K562 (cell line): ENCODE results near the gene PPP4R3B. TPM values are rescaled to one million over a fixed set of nuclear protein-coding genes. Genes with fewer than 3 reads are reported as not detected.
A peak's percentile ranks its signal among the peaks of the same experiment; 100 is the strongest.

Experiments
- CBFA2T2 ChIP-seq: fragments of 450-650 bp; conservative IDR thresholded peaks from 2 replicates; pipeline ENCODE4 v1.6.1; 2017; ENCODE audit warnings: mild to moderate bottlenecking
- ELF1 ChIP-seq: fragments of 200-800 bp; sonication (Bioruptor generic); IDR thresholded peaks from 2 replicates; pipeline ENCODE4 v1.6.1; 2016; ENCODE audit warnings: missing genetic modification characterization, missing compliant biosample characterization
- ETV6 ChIP-seq, 3 experiments: fragments of 150-350 bp in 1 of 3; sonication (generic) in 1 of 3; formaldehyde crosslinking in 1 of 3; IDR thresholded peaks; 2 replicates each; pipeline versions ENCODE4 v1.6.1 to v1.8.0; 2014 to 2022; ENCODE audit warnings: borderline replicate concordance in 2 of 3, low read depth in 2 of 3, antibody characterized with exemption in 1 of 3, low read length in 1 of 3, mild to moderate bottlenecking in 1 of 3, missing genetic modification reagents in 1 of 3
- EZH2 ChIP-seq: IDR thresholded peaks from 2 replicates; pipeline ENCODE4 v1.6.1; 2012; ENCODE audit warnings: low read depth, mild to moderate bottlenecking, inconsistent platforms, low read length, borderline replicate concordance
- HMGXB4 ChIP-seq: sonication (generic); formaldehyde crosslinking; IDR thresholded peaks from 2 replicates; pipeline ENCODE4 v1.8.1; 2023; ENCODE audit warnings: mild to moderate bottlenecking, missing genetic modification reagents
- HNRNPLL ChIP-seq: fragments of 200-400 bp; formaldehyde crosslinking; IDR thresholded peaks from 2 replicates; pipeline ENCODE4 v1.6.1; 2017; ENCODE audit warnings: low read length, low read depth, mild to moderate bottlenecking; ENCODE audit not compliant: poor library complexity, severe bottlenecking
- KLF1 ChIP-seq: fragments of 450-650 bp; IDR thresholded peaks from 2 replicates; pipeline ENCODE4 v1.6.1; 2016; ENCODE audit warnings: missing genetic modification characterization, missing compliant biosample characterization
- LARP7 ChIP-seq: fragments of 450-650 bp; IDR thresholded peaks from 2 replicates; pipeline ENCODE4 v1.6.1; 2016
- PURB ChIP-seq: sonication (generic); formaldehyde crosslinking; IDR thresholded peaks from 2 replicates; pipeline ENCODE4 v1.9.0; 2021; ENCODE audit warnings: low read depth, mild to moderate bottlenecking, missing genetic modification reagents
- PYGO2 ChIP-seq: fragments of 450-650 bp; IDR thresholded peaks from 2 replicates; pipeline ENCODE4 v1.6.1; 2016; ENCODE audit warnings: mild to moderate bottlenecking, missing genetic modification characterization, moderate library complexity, missing compliant biosample characterization
- SIN3B ChIP-seq: fragments of 450-650 bp; IDR thresholded peaks from 2 replicates; pipeline ENCODE4 v1.6.1; 2017; ENCODE audit warnings: low read depth, mild to moderate bottlenecking, moderate library complexity
- SNRNP70 ChIP-seq: fragments of 200-400 bp; formaldehyde crosslinking; optimal IDR thresholded peaks from 2 replicates; pipeline ENCODE3; 2017; ENCODE audit warnings: low read depth, low read length
- SP2 ChIP-seq: IDR thresholded peaks from 2 replicates; pipeline ENCODE4 v1.6.1; 2011; ENCODE audit warnings: mild to moderate bottlenecking, low read depth, low read length, moderate library complexity; ENCODE audit not compliant: poor library complexity, severe bottlenecking; ENCODE audit errors: extremely low read depth
- ZBTB1 ChIP-seq: sonication (generic); formaldehyde crosslinking; IDR thresholded peaks from 2 replicates; pipeline ENCODE4 v1.8.1; 2023; ENCODE audit warnings: missing genetic modification reagents, low read depth, mild to moderate bottlenecking, borderline replicate concordance
- ZNF407 ChIP-seq: fragments of 450-650 bp; IDR thresholded peaks from 2 replicates; pipeline ENCODE4 v1.6.1; 2016; ENCODE audit warnings: low read depth
- ZNF445 ChIP-seq: fragments of 250-450 bp; sonication (Bioruptor Pico); IDR thresholded peaks from 2 replicates; pipeline ENCODE4 v1.4.0; 2020; ENCODE audit warnings: low read depth, mild to moderate bottlenecking, moderate library complexity
- polyA plus RNA-seq, 8 experiments: library from polyadenylated mRNA; depleted of rRNA in 4 of 8; stranded (reverse) in 5 of 8; unstranded in 3 of 8; fragments of >200 nt; fragmentation: Nextera tagmentation in 2 of 8; fragmentation: Illumina TruSeq in 1 of 8; extraction: Ambion mirVana in 2 of 8; extraction: Trizol in 1 of 8; gene quantifications; 2 replicates each; pipeline versions ENCODE4 v1.2.1 to v1.2.3, GENCODE V29; 2011 to 2014; ENCODE audit warnings: inconsistent platforms in 1 of 8, missing spikeins in 1 of 8
- total RNA-seq, 7 experiments: library from RNA; depleted of rRNA in 6 of 7; stranded (reverse); fragments of >200 nt in 6 of 7; fragmentation: Illumina TruSeq in 2 of 7; extraction: Trizol in 2 of 7; gene quantifications; 2 replicates each; pipeline versions ENCODE4 v1.2.1 to v1.2.3, GENCODE V29; 2011 to 2021; ENCODE audit warnings: low replicate concordance in 1 of 7

Gene PPP4R3B
- total and polyA plus RNA-seq, 9 of the 15 experiments (the other 6 are each of a cell fraction or from before 2014, with no cell fraction given), result 13.2 to 59.2 (median 41.9) TPM

DNA sequence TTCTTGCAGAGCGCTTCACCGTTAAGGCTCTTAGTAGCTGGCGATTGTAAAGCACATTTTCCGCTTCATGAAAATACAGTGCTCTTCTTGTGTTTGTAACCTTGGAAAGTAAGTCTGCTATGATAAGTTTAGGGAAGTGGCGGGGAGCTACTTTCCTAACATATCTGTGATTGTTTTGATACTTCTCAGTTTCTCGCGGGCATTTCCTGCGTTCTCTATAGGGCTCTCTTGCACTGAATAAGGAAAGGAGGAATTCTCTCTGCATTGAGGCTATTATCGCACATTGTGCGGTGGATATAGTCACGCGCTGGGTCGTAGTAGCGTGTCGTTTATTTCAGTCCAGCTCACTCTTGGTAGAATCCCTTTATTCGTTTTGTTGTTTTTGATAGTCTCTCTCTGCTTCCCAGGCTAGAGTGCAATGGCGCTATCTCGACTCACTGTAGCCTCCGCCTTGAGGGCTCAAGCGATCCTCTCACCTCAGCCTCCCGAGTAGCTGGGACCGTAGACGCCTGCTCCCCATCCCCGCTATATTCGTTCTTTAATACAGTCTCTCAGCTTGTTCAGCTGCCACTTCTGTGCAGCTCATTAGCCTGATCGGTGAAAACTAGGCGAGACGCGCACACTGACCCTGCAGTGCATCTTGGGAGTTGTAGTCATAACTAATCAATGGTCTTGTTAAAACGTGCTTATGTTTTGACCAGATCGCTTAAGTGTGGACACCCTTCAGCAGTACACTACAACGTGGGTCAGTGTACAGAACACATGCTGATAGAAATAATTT is 1.0 kb upstream of the PPP4R3B start (continued):
- no peak for TF ChIP-seq ZNF407
- no peak for TF ChIP-seq PURB (CRISPR knock-in tag)
- TF ChIP-seq EZH2, result no peak
- no peak for TF ChIP-seq ELF1 (tag)
- TF ChIP-seq SIN3B, result no peak; the same call in 1 of the 2 replicates
- no peak for TF ChIP-seq HNRNPLL
- no peak for TF ChIP-seq SNRNP70
- no peak for TF ChIP-seq KLF1 (tag)
- TF ChIP-seq HMGXB4, result no peak
- no peak for TF ChIP-seq ETV6 (IDR thresholded peaks at IDR 0.05; ENCODE audit: borderline replicate concordance in 1 of 2, low read depth in 2 of 2, low read length in 1 of 2)
- TF ChIP-seq ETV6 (CRISPR knock-in tag; IDR thresholded peaks at IDR 0.05; ENCODE audit: borderline replicate concordance), result no peak
- no peak for TF ChIP-seq SP2
- no peak for TF ChIP-seq ZNF445 (CRISPR knock-in tag)
- TF ChIP-seq ZBTB1 (CRISPR knock-in tag), result no peak
- TF ChIP-seq CBFA2T2, result no peak
- no peak for TF ChIP-seq PYGO2 (tag)
- TF ChIP-seq LARP7, result 0 out of 2 replicates have a peak, but pooled peaks have one; percentile 34
